HG03095 (cell line): ENCODE data around the gene ZNF76.
"Not testable (repeated sequence)": the region's sequence is repeated elsewhere in the genome, so short reads cannot be mapped to it uniquely, and the experiment has no call there.

Source experiments
- ATAC-seq: cut with Tn5 transposase; IDR thresholded peaks from one replicate; pipeline ENCODE4 v1.9.1; 2021; ENCODE audit warnings: moderate library complexity; ENCODE audit not compliant: unreplicated experiment

ZNF76 gene

GRCh38 chr6:35298625-35299140 lies 39.1 kb downstream of the ZNF76 start:
- ATAC-seq, result no peak

GRCh38 chr6:35299674-35300073 lies 40.1 kb downstream of the ZNF76 start:
- ATAC-seq, result no peak

GRCh38 chr6:35300848-35301247 lies 41.3 kb downstream of the ZNF76 start:
- no peak for ATAC-seq

- peak; percentile 80 for ATAC-seq
These were observed 43.2 kb downstream of the ZNF76 start for GRCh38 chr6:35302604-35303241.

- ATAC-seq, result no peak
These were observed 44.8 kb downstream of the ZNF76 start for GRCh38 chr6:35304299-35304698.

GRCh38 chr6:35305117-35305516 lies 45.6 kb downstream of the ZNF76 start:
- ATAC-seq, result no peak

GRCh38 chr6:35307138-35307537 lies 47.6 kb downstream of the ZNF76 start:
- not testable (repeated sequence) for ATAC-seq

- not testable (repeated sequence) for ATAC-seq
These were observed 49.0 kb downstream of the ZNF76 start for GRCh38 chr6:35308543-35308942.

GRCh38 chr6:35309611-35310264 lies 50.2 kb downstream of the ZNF76 start:
- ATAC-seq, result no peak

GRCh38 chr6:35310265-35310831 lies 50.8 kb downstream of the ZNF76 start:
- ATAC-seq, result no peak

- ATAC-seq, result no peak
These were observed 52.0 kb downstream of the ZNF76 start for GRCh38 chr6:35311390-35312075.

- ATAC-seq, result no peak
These were observed 52.7 kb downstream of the ZNF76 start for GRCh38 chr6:35312076-35312800.

- no peak for ATAC-seq
These were observed 53.3 kb downstream of the ZNF76 start for GRCh38 chr6:35312807-35313206.

- no peak for ATAC-seq
These were observed 58.1 kb downstream of the ZNF76 start for GRCh38 chr6:35317483-35318195.

GRCh38 chr6:35318196-35319171 lies 58.9 kb downstream of the ZNF76 start:
- no peak for ATAC-seq

- ATAC-seq, result no peak
These were observed 60.0 kb downstream of the ZNF76 start for GRCh38 chr6:35319346-35320030.

- ATAC-seq, result no peak
These were observed 60.5 kb downstream of the ZNF76 start for GRCh38 chr6:35320031-35320410.

GRCh38 chr6:35321091-35321490 lies 61.6 kb downstream of the ZNF76 start:
- no peak for ATAC-seq
